Measurements from ENCODE around the gene DBP.

DNA sequence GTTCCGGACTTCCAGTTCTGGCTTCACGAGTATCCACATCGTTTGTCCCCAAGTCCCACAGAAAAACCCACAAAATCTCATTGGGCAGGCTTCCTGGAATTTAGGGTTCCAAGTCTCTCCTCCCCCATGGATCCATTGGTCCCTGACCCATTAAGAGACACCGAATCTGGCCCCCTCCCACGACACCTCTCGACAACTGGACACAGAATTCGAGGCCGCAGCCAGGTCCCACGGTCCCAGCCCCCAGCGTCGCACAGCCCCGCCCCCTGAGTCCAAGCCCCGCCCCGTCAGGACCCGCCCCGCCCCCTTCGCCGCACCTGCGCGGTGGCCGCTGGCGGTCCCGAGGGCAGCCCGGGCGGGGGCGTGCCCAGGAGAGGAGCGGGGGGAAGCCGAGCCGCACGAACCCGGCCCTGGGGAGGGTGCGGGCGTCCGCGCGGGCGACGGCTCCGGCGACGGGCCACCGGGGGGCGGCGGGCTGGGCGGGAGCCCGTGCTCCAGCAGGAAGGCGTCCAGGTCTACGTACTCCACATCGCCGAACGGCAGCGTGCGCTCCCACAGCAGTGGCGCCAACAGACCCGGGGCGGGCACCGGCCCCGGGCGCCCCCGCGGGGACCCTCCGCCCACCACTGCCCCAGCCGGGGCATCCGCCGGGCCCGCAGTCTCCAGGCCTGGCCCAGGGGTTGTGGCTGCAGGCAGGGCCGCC lies 1.8 kb downstream of the DBP start:
- TF ChIP-seq, protein P1, sequence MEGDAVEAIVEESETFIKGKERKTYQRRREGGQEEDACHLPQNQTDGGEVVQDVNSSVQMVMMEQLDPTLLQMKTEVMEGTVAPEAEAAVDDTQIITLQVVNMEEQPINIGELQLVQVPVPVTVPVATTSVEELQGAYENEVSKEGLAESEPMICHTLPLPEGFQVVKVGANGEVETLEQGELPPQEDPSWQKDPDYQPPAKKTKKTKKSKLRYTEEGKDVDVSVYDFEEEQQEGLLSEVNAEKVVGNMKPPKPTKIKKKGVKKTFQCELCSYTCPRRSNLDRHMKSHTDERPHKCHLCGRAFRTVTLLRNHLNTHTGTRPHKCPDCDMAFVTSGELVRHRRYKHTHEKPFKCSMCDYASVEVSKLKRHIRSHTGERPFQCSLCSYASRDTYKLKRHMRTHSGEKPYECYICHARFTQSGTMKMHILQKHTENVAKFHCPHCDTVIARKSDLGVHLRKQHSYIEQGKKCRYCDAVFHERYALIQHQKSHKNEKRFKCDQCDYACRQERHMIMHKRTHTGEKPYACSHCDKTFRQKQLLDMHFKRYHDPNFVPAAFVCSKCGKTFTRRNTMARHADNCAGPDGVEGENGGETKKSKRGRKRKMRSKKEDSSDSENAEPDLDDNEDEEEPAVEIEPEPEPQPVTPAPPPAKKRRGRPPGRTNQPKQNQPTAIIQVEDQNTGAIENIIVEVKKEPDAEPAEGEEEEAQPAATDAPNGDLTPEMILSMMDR (IDR thresholded peaks at IDR 0.05), result no peak
- TF ChIP-seq POLR2A (IDR thresholded peaks at IDR 0.05), result peak in 1 of 2 donors; percentile 92
